NT2/D1 (cell line): ENCODE measurements around the gene MSS51.

Source experiments
- SUZ12 ChIP-seq: IDR thresholded peaks from 2 replicates; pipeline ENCODE4 v1.6.1; 2011; ENCODE audit not compliant: insufficient read length, insufficient read depth; ENCODE audit errors: extremely low read depth
- YY1 ChIP-seq: IDR thresholded peaks from 2 replicates; pipeline ENCODE4 v1.6.1; 2011; ENCODE audit not compliant: insufficient read length, insufficient read depth
- ZNF274 ChIP-seq: IDR thresholded peaks from 2 replicates; pipeline ENCODE4 v1.6.1; 2011; ENCODE audit warnings: mild to moderate bottlenecking, low read depth, low read length

GRCh38 chr10:73460897-73461296, 27.5 kb upstream of the MSS51 start:
- TF ChIP-seq YY1 (no peak), SUZ12 (no peak), ZNF274 (no peak)
